Liver (tissue), 9 donors: ENCODE measurements around the gene ELP4. TPM values are rescaled to one million over a fixed set of nuclear protein-coding genes. Genes with fewer than 3 reads are reported as not detected.

Experiments
- DNase-seq: peaks from one replicate; pipeline ENCODE4 v3.0.0-alpha.2; 2017; ENCODE audit warnings: low spot score
- H3K27ac ChIP-seq, 2 donors: one replicate each; pipeline ENCODE4 v1.7.0; 2013; ENCODE audit warnings: inconsistent platforms in 2 of 2, low read length in 2 of 2, control low read depth in 1 of 2, low read depth in 1 of 2, mild to moderate bottlenecking in 1 of 2
- H3K27me3 ChIP-seq, 4 donors: one replicate each; pipeline versions ENCODE4 v1.6.1 to v1.7.0; 2013; ENCODE audit warnings: low read length in 3 of 4, inconsistent platforms in 1 of 4, mild to moderate bottlenecking in 1 of 4, moderate library complexity in 1 of 4; ENCODE audit not compliant: control insufficient read depth in 4 of 4, insufficient read depth in 4 of 4
- H3K36me3 ChIP-seq, 4 donors: one replicate each; pipeline versions ENCODE4 v1.6.1 to v1.7.0; 2013; ENCODE audit warnings: low read length in 3 of 4, mild to moderate bottlenecking in 3 of 4, low read depth in 1 of 4, moderate library complexity in 1 of 4; ENCODE audit not compliant: control insufficient read depth in 4 of 4, insufficient read depth in 3 of 4
- H3K4me1 ChIP-seq, 4 donors: one replicate each; pipeline versions ENCODE4 v1.6.1 to v1.7.0; 2013; ENCODE audit warnings: low read length in 3 of 4, mild to moderate bottlenecking in 3 of 4, moderate library complexity in 1 of 4; ENCODE audit not compliant: control insufficient read depth in 4 of 4, insufficient read depth in 4 of 4
- H3K4me3 ChIP-seq, 3 donors: one replicate each; pipeline versions ENCODE4 v1.6.1 to v1.7.0; 2013; ENCODE audit warnings: low read length in 3 of 3, control low read depth in 1 of 3, low read depth in 1 of 3, mild to moderate bottlenecking in 1 of 3
- H3K9ac ChIP-seq, 2 donors: one replicate each; pipeline ENCODE4 v1.7.0; 2013; ENCODE audit warnings: low read length in 2 of 2, mild to moderate bottlenecking in 2 of 2, moderate library complexity in 2 of 2, control low read depth in 1 of 2, low read depth in 1 of 2
- H3K9me3 ChIP-seq, 4 donors: one replicate each; pipeline versions ENCODE4 v1.6.1 to v1.7.0; 2013; ENCODE audit warnings: low read length in 3 of 4; ENCODE audit not compliant: control insufficient read depth in 4 of 4
- ATF3 ChIP-seq: IDR thresholded peaks from 2 replicates; pipeline ENCODE4 v1.6.1; 2016; ENCODE audit warnings: antibody characterized with exemption
- CTCF ChIP-seq: fragments of 150-350 bp; IDR thresholded peaks from 2 replicates; pipeline ENCODE4 v1.5.1; 2017; ENCODE audit warnings: improper control_type of control experiment, low read depth, low read length; ENCODE audit not compliant: missing input control
- EGR1 ChIP-seq, 2 donors: IDR thresholded peaks; 2 replicates each; pipeline ENCODE4 v1.6.1; 2016 to 2018; ENCODE audit warnings: antibody characterized with exemption in 2 of 2, low read depth in 2 of 2
- FOXA1 ChIP-seq: IDR thresholded peaks from 2 replicates; pipeline ENCODE4 v1.6.1; 2016; ENCODE audit warnings: antibody characterized with exemption
- FOXA2 ChIP-seq: IDR thresholded peaks from 2 replicates; pipeline ENCODE4 v1.6.1; 2016; ENCODE audit warnings: antibody characterized with exemption
- GABPA ChIP-seq, 2 donors: IDR thresholded peaks in 1 of 2; conservative IDR thresholded peaks in 1 of 2; 2 replicates each; pipeline ENCODE4 v1.6.1; 2016; ENCODE audit warnings: antibody characterized with exemption in 2 of 2, mild to moderate bottlenecking in 1 of 2, moderate library complexity in 1 of 2
- HNF4A ChIP-seq, 2 donors: conservative IDR thresholded peaks; 2 replicates each; pipeline ENCODE4 v1.6.1; 2016; ENCODE audit warnings: antibody characterized with exemption in 2 of 2, mild to moderate bottlenecking in 2 of 2
- HNF4G ChIP-seq: IDR thresholded peaks from 2 replicates; pipeline ENCODE4 v1.6.1; 2016; ENCODE audit warnings: antibody characterized with exemption
- JUND ChIP-seq, 2 donors: IDR thresholded peaks; 2 replicates each; pipeline ENCODE4 v1.6.1; 2016; ENCODE audit warnings: antibody characterized with exemption in 2 of 2
- MAX ChIP-seq: IDR thresholded peaks from 2 replicates; pipeline ENCODE4 v1.6.1; 2016; ENCODE audit warnings: antibody characterized with exemption
- NR2F2 ChIP-seq: IDR thresholded peaks from 2 replicates; pipeline ENCODE4 v1.6.1; 2016; ENCODE audit warnings: antibody characterized with exemption
- RAD21 ChIP-seq, 2 donors: IDR thresholded peaks; 2 replicates each; pipeline ENCODE4 v1.6.1; 2016; ENCODE audit warnings: antibody characterized with exemption in 2 of 2, mild to moderate bottlenecking in 2 of 2
- REST ChIP-seq: IDR thresholded peaks from 2 replicates; pipeline ENCODE4 v1.6.1; 2016; ENCODE audit warnings: antibody characterized with exemption, mild to moderate bottlenecking
- RXRA ChIP-seq, 2 donors: IDR thresholded peaks; 2 replicates each; pipeline ENCODE4 v1.6.1; 2017 to 2018; ENCODE audit warnings: antibody characterized with exemption in 2 of 2, mild to moderate bottlenecking in 1 of 2
- SP1 ChIP-seq: IDR thresholded peaks from 2 replicates; pipeline ENCODE4 v1.6.1; 2018; ENCODE audit warnings: antibody characterized with exemption, mild to moderate bottlenecking
- TAF1 ChIP-seq: conservative IDR thresholded peaks from 2 replicates; pipeline ENCODE4 v1.6.1; 2016; ENCODE audit warnings: antibody characterized with exemption, mild to moderate bottlenecking
- YY1 ChIP-seq: IDR thresholded peaks from 2 replicates; pipeline ENCODE4 v1.6.1; 2016; ENCODE audit warnings: antibody characterized with exemption, mild to moderate bottlenecking
- ZBTB33 ChIP-seq: IDR thresholded peaks from 2 replicates; pipeline ENCODE4 v1.6.1; 2016; ENCODE audit warnings: antibody characterized with exemption
- WGBS: extraction: QIAGEN DNeasy Blood & Tissue Kit; methylation state at CpG from one replicate; pipeline ENCODE4 v1.1.7; 2013; 5-methylcytosine and 5-hydroxymethylcytosine counted together
- polyA plus RNA-seq, 2 donors: library from polyadenylated mRNA; stranded (reverse) in 1 of 2; unstranded in 1 of 2; fragments of 200-250 nt in 1 of 2; fragments of >200 nt in 1 of 2; fragmentation: Nextera tagmentation in 1 of 2; extraction: Ambion mirVana in 1 of 2; gene quantifications; one replicate each; pipeline versions ENCODE4 v1.2.1 to v1.2.3, GENCODE V29; 2013 to 2015
- total RNA-seq, 2 donors: library from RNA; depleted of rRNA; stranded (reverse); fragments of >200 nt; gene quantifications; one replicate each; pipeline ENCODE4 v1.2.3, GENCODE V29; 2014
- donor health status: healthy.
- donor health status: healthy.
- donor health status: healthy.
- donor health status: healthy.
- donor health status: healthy.

Gene ELP4
- total and polyA plus RNA-seq, 4 donors = 6.0 to 18.8 (median 12.5) TPM

- TF ChIP-seq CTCF (no peak), HNF4G (no peak), GABPA (IDR thresholded peaks at IDR 0.05 in 1 of 2, conservative IDR thresholded peaks at IDR 0.05 in 1 of 2) (no peak), FOXA1 (no peak), NR2F2 (no peak), MAX (no peak), HNF4A (conservative IDR thresholded peaks at IDR 0.05) (no peak)
Observed at GRCh38 chr11:31657091-31657490, 147.5 kb downstream of the ELP4 start (continued).

GRCh38 chr11:31664129-31664528 lies 154.6 kb downstream of the ELP4 start:
- H3K27ac ChIP-seq = no peak overlapping the region
- H3K36me3 ChIP-seq = peaks cover 0 to 1% (median 0%) of the 10 kb centered on the region in 4 donors
- DNase-seq = no peak
- no peak overlapping the region for H3K9ac ChIP-seq
- TF ChIP-seq MAX (no peak), YY1 (no peak), RAD21 (IDR thresholded peaks at IDR 0.05) (no peak), ATF3 (no peak), FOXA1 (no peak), REST (no peak), HNF4A (conservative IDR thresholded peaks at IDR 0.05) (no peak), SP1 (no peak), RXRA (IDR thresholded peaks at IDR 0.05) (no peak)
- no peaks in the 10 kb centered on the region for H3K4me1 ChIP-seq
- no peaks in the 10 kb centered on the region for H3K9me3 ChIP-seq
- H3K4me3 ChIP-seq = no peak overlapping the region
- WGBS = 86% methylated on average over 3 of the region's 3 CpGs
- no peaks in the 10 kb centered on the region for H3K27me3 ChIP-seq

GRCh38 chr11:31664954-31665353 lies 155.4 kb downstream of the ELP4 start:
- DNase-seq = no peak
- Histone ChIP-seq H3K36me3 (peaks cover 0 to 1% (median 0%) of the 10 kb centered on the region in 4 donors), H3K4me3 (no peak overlapping the region), H3K4me1 (no peaks in the 10 kb centered on the region), H3K9ac (no peak overlapping the region), H3K9me3 (no peaks in the 10 kb centered on the region), H3K27ac (no peak overlapping the region), H3K27me3 (no peaks in the 10 kb centered on the region)
- 95% methylated on average over 3 of the region's 3 CpGs for WGBS
- no peak for TF ChIP-seq FOXA1
- TF ChIP-seq YY1 = no peak
- no peak for TF ChIP-seq HNF4A (conservative IDR thresholded peaks at IDR 0.05)
- TF ChIP-seq ATF3 = no peak
- TF ChIP-seq GABPA (IDR thresholded peaks at IDR 0.05 in 1 of 2, conservative IDR thresholded peaks at IDR 0.05 in 1 of 2) = no peak
- TF ChIP-seq HNF4G = no peak
- TF ChIP-seq NR2F2 = no peak
- no peak for TF ChIP-seq TAF1
- TF ChIP-seq SP1 = no peak
- TF ChIP-seq RXRA (IDR thresholded peaks at IDR 0.05) = no peak
- no peak for TF ChIP-seq RAD21 (IDR thresholded peaks at IDR 0.05)
- no peak for TF ChIP-seq ZBTB33
- no peak for TF ChIP-seq EGR1 (IDR thresholded peaks at IDR 0.05; ENCODE audit: low read depth in 2 of 2)
- no peak for TF ChIP-seq CTCF
- no peak for TF ChIP-seq FOXA2
- no peak for TF ChIP-seq JUND (IDR thresholded peaks at IDR 0.05)
